NOMO-1 treated with dmso at 0.1 percent for 144 hours (cell line): ENCODE measurements around the gene CTNNA2.

Experiments
- DNase-seq: peaks from one replicate; lab custom pipeline; 2025; ENCODE audit not compliant: unreplicated experiment; lab: John Stamatoyannopoulos, UW

Gene CTNNA2

DNA sequence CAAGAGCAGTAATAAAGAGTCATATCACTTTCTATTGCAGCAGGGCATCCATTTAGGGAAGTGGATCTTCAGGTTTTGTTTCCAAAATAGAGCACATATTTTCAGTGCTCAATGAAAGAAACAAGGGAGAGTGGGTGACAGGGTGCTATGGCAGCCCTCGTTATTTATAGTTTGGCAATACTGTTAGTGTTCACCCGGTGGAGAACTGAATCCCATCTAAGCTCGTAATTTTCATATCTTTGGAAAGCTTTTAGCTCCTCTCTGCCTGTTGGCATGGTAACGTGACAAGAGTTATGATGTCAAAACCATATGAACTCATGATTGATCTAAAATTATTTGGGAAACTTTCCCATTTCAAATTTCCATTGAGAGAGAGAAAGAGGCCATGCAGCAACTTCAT lies 459.8 kb downstream of the CTNNA2 start:
- no peak for DNase-seq

DNA sequence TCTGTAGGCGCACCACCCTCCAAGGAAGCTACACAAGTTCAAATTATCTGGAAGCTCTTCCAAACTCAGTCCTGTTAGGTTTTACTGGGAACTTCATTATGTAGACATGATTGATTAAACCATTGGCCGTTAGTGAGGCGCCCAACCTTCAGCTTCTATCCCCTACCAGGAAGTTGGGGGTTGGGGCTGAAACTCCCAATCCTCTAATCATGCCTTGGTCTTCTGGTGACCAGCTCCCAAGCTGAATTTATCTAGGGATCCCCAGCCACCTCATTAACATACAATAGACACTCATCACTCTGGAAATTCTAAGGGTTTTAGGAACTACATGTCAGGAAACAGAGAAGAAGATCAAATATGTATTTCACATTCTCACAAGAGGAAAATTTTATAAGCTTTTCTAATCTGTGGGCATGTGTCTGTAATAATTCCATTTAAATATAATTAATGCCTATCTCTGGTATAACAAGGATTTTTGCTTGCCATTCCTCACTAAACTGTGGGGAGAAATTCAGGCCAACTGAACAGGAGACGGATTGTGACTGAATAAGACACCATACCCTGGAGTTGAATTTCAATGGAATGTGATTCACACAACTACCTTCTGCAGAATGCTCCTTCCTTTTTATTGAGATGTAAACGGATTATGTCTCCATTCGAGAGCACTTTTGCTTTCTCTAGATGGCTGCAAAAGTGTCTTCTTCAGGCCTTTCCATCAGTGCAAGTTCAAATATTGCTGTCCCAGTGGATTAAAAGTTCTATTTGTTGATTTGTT lies 463.1 kb downstream of the CTNNA2 start:
- no peak for DNase-seq

GRCh38 chr2:79977792-79978191 lies 464.9 kb downstream of the CTNNA2 start:
- no peak for DNase-seq

DNA sequence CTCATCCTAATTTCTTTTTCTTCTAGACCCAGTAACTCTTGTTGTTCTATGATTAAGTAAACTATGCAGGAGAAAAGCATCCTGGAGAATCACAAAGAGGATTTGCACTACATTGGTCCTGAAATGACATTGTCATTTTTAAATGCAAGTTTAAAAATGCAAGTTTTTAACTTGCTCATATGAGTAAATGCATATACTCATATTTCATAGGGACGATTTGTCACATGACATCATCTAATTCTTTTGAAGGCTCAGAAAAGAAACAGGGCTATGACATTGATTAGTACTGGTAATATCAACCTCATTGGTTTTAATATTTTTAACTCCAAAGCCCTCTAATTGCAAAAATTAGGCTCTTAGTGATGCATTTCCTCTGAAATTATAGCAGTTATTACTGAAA lies 467.3 kb downstream of the CTNNA2 start:
- no peak for DNase-seq

- DNase-seq: no peak
Observed at GRCh38 chr2:79980816-79981215, 468.0 kb downstream of the CTNNA2 start.

GRCh38 chr2:79981316-79981715 lies 468.5 kb downstream of the CTNNA2 start:
- no peak for DNase-seq

GRCh38 chr2:79982445-79982844 lies 469.6 kb downstream of the CTNNA2 start:
- DNase-seq: no peak

DNA sequence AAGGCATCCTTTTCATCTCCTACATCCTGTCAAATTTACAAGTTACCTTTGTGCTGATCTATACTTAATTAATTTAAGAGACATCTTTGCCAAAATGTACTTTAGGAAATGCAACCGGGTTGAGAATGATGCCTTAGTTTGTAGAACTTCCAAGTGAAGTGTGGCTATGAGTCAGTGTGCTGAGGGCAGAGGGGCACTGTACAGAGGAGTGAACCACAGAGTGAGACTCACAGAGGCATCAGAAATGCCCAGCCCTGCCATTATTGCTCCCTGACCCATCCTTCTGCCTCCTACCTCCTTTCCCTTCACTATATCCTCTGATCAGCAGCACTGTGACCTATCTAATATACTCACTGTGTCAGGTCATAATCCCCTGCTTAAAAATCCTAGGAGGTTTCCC lies 471.6 kb downstream of the CTNNA2 start:
- no peak for DNase-seq

DNA sequence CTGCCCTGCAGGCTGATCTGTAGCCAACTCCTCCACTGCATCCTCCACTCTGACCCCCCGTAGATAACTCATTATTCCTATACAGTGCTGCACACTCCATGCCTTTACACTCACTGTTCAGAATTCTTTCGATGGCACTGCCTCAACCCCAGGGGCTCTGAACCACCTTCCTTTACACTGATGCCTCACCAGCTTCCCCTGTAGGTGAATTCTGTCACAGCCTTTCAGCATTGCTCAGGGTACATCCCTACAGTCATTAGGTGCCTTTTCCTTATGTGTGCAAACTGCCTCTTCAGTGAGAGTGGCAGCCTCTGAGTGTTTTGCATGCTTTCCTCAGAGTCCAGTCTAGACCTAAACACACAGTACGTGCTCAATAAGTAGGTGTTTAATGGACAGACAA lies 472.3 kb downstream of the CTNNA2 start:
- no peak for DNase-seq

DNA sequence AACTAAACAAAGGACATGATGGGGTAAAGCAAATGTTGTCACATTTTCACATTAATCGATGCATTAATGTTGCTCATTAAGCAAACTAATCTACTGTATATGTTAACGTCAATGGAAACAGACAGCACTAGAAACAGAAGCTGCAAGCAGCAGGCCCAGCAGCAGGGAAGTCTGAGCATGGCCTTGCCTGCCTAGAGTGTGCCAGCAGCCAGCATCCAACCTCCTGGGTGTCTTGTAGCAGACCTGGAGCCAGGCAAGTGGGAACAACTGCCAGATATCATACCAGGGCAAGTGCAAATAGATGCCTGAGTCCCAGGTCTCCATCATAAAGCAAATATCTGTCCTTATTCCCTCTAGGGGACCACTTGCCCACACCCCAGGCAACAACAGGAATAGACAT lies 472.7 kb downstream of the CTNNA2 start:
- no peak for DNase-seq

DNA sequence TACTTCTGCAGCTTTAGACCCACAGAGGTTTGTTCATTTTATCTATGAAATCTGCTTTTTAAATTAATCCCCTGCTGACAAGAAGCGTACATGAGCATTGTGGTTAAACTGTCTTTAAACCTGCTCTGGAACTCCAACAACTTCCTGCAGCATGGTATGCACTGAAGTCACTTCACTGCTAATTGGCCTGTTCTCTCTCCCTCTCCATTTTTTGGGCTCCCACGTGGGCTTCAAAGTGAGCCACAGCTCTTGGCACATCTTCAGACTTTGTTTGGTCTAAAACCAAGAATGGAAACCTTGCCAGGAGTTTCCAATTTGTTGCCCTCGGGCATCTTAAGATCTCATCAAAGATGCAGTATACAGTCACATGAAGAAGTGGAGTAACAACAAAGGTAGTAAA lies 480.3 kb downstream of the CTNNA2 start:
- peak; percentile 72 for DNase-seq

DNA sequence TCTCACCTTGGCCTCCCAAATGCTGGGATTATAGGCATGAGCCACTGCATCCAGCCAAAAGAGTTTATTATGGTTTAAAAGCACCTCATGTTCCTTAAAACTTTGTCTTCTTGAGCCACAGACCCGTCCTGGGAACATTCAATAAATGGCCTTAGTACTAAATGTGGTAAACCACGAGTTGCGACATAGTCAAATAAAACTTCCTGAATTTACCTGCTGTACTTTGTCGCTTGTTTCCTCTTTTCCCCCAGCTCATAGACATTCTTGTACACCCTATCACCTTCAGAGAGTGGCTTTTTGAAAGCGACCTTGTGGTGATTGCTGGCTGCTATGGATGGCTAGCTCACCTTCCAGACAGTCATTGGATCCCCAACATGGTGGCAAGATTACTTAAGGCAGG lies 481.3 kb downstream of the CTNNA2 start:
- peak; percentile 29 for DNase-seq

GRCh38 chr2:79994965-79995364 lies 482.1 kb downstream of the CTNNA2 start:
- no peak for DNase-seq

GRCh38 chr2:79996709-79997108 lies 483.9 kb downstream of the CTNNA2 start:
- no peak for DNase-seq

GRCh38 chr2:80001701-80002101 lies 488.9 kb downstream of the CTNNA2 start:
- no peak for DNase-seq

- no peak for DNase-seq
Observed at GRCh38 chr2:80002112-80002511, 489.3 kb downstream of the CTNNA2 start.

GRCh38 chr2:80002568-80003157 lies 489.8 kb downstream of the CTNNA2 start:
- no peak for DNase-seq

GRCh38 chr2:80007777-80008503 lies 495.1 kb downstream of the CTNNA2 start:
- no peak for DNase-seq

DNA sequence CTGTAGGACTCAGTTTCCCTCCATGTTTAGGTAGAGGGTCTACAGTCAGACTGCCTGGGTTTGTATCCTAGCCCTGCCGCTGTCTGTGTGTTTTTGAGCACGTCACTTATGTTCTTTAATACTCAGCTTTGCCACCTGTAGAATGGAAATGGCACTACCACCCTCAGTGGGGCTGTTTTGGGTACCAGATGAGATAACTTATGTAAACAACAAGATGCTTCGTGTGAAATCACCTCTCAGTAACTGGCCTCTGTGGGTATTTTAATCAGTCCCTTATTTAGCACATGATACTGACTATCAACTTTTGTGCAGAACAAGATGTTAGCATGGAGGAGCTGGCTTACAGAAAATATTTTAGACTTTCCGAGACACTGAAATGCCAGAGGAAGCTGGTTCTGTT lies 495.7 kb downstream of the CTNNA2 start:
- no peak for DNase-seq

DNA sequence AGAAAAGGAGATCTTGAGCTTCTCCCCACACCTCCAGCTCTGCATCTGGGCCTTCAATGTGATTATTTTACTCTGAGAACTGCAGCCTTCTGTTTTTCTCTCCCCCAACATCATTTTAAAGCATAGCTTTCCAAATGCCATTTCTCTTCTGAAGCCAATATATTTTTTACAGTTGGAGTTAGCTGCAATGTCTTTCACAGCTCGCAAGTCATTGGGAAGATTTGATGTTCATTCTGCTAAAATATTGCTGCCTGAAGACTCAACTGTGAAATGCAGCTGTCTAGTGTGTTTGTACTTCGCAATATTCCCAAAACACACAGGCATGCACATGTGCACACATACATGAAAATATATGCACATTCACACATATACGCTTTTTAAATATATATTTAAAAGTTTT lies 496.4 kb downstream of the CTNNA2 start:
- no peak for DNase-seq

DNA sequence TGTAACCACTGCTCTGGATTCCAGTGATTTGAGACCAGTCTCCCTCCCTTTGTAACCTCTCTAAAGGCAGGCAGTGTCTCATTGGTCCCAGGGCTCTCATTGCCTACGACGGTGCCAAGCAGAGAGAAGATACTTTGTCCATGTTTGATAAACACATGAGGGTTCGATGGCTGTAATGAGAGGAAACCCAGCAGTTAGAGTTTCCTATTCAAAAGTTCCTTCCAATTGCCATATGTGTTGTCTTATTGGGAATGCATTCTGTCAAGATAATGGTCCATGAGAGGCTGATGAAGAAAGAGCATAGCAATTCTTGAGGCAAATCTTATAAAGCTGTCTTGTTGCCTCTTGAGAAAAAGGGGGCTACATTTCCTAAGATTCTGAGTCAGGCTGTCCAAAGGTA lies 499.2 kb downstream of the CTNNA2 start:
- DNase-seq: no peak

GRCh38 chr2:80014637-80015036 lies 501.8 kb downstream of the CTNNA2 start:
- DNase-seq: no peak
